Measurements from ENCODE around the gene PRRC2A.
A peak's percentile ranks its signal among the peaks of the same experiment; 100 is the strongest.

Gene PRRC2A

DNA sequence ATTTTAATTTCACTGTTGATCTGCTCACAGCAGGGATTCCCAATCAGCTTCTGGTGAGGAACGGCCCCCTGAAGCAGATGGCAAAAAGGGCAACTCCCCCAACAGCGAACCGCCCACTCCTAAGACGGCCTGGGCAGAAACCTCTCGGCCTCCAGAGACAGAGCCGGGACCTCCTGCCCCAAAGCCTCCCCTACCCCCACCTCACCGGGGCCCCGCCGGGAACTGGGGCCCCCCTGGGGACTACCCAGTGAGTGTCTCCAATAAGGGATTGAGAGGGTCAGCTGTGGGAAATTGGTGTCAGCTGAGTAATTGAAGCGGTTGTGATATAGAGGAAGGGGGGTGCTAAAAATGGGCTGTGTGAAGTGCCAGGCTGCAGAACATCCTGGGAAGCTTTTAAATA is 6.4 kb downstream of the PRRC2A start:
- FAIRE-seq, result no peak

- no peak for FAIRE-seq
These were observed 7.3 kb downstream of the PRRC2A start for GRCh38 chr6:31627690-31628287.

- no peak for FAIRE-seq
These were observed 8.5 kb downstream of the PRRC2A start for GRCh38 chr6:31629014-31629413.

- no peak for FAIRE-seq
These were observed 9.8 kb downstream of the PRRC2A start for GRCh38 chr6:31630177-31630934.

GRCh38 chr6:31631209-31631608 is 10.7 kb downstream of the PRRC2A start:
- no peak for FAIRE-seq

GRCh38 chr6:31631681-31632278 is 11.3 kb downstream of the PRRC2A start:
- FAIRE-seq, result no peak

DNA sequence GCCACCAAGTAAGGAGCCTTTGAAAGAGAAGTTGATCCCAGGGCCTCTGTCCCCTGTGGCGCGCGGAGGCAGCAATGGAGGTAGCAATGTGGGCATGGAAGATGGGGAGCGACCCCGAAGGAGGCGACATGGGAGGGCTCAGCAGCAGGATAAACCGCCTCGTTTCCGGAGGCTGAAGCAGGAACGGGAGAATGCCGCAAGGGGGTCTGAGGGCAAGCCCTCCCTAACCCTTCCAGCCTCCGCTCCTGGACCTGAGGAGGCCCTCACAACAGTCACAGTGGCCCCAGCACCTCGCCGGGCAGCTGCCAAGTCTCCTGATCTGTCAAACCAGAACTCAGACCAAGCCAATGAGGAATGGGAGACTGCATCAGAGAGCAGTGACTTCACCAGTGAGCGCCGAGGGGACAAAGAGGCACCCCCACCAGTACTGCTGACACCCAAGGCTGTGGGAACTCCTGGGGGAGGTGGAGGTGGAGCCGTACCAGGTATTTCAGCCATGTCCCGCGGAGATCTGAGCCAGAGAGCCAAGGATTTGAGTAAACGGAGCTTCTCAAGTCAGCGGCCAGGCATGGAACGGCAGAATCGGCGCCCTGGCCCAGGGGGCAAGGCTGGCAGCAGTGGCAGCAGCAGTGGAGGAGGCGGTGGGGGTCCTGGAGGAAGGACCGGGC is 11.9 kb downstream of the PRRC2A start:
- no peak for FAIRE-seq

DNA sequence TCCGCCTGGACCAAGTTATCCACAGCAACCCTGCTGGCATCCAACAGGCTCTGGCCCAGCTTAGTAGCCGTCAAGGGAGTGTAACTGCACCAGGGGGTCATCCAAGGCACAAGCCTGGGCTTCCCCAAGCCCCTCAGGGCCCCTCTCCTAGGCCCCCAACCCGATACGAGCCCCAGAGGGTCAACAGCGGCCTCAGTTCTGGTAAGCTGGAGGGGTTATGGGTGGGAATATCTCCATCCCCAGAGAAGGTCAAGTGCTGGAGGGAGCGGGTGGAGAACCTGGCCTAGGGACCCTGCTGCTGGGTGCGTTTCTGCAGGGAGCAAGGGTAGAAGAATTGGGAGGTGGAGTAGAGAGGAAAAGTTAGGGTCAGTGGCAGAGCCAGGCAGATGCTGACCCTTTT is 12.9 kb downstream of the PRRC2A start:
- FAIRE-seq, result no peak

- no peak for FAIRE-seq
These were observed 13.6 kb downstream of the PRRC2A start for GRCh38 chr6:31634131-31634530.

DNA sequence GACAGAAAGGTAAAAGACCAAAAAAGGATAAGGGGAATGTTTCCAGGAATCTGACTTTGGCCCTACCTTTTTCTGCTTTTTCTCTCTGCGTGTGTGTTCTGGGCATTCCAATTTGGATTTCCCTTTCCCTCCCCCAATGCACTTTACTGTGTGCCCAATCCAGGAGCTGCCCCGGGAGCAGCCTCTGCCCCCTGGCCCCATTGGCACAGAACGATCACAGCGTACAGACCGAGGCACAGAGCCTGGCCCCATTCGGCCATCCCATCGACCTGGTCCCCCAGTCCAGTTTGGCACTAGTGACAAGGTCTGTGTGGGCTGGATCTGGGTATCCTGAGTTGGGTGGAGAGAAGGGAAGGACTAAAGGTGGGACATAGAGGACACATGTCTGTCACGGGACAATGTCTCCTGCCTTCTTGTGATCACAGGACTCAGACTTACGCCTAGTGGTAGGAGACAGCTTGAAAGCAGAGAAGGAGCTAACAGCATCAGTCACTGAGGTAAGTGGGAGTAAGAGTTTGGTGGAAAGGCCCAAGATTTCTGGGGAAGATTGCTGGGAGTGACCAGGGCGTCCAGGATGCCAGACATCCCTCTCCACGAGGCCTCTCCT is 14.6 kb downstream of the PRRC2A start:
- FAIRE-seq, result no peak

DNA sequence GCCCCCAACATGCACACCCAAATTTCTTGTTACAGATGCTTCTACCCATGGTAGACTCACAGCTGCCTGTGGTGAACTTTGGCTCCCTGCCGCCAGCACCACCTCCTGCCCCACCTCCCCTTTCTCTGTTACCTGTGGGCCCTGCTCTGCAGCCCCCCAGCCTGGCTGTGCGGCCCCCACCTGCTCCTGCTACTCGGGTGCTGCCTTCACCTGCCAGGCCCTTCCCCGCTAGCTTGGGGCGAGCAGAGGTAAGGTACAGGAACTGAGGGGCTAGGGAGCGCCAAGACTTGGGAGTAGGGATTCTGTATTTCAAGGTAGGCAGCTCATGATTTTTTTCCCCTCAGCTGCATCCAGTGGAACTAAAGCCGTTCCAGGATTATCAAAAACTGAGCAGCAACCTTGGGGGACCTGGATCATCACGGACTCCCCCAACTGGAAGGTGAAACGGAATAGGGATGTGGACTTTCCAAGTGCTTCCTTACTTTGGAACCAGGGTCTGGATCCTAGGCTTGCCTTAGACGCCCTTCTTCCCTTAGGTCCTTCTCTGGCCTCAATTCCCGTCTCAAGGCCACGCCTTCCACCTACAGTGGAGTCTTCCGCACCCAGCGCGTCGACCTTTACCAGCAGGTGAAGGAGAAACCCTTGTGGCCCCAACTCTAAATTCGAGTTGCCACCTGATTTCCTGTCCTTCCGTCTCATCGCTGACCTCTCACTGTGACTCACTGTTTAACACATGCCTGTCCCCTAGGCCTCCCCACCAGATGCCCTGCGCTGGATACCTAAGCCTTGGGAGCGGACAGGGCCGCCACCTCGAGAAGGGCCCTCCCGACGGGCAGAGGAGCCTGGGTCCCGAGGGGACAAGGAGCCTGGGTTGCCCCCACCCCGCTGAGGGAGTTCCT is 16.4 kb downstream of the PRRC2A start:
- FAIRE-seq, result no peak

DNA sequence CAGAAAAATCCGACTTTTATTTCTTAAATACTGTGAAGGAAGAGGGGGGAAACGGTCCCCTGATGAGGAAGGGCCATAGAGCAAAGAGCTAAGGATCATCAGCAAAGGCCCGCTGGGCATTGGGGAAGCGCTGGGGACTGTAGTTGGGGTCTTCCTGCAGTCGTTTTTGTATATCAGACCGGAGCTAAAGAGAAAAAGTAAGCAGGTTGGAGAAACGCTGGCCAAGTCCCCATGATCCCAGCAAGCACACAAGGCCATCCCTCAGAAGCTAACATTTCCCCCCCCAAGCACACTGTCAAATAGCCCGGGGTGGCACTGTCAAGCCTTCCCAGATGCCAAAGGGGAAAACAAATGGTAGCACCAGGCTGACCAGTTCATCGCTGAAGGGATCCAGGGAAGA is 18.5 kb downstream of the PRRC2A start:
- no peak for FAIRE-seq

DNA sequence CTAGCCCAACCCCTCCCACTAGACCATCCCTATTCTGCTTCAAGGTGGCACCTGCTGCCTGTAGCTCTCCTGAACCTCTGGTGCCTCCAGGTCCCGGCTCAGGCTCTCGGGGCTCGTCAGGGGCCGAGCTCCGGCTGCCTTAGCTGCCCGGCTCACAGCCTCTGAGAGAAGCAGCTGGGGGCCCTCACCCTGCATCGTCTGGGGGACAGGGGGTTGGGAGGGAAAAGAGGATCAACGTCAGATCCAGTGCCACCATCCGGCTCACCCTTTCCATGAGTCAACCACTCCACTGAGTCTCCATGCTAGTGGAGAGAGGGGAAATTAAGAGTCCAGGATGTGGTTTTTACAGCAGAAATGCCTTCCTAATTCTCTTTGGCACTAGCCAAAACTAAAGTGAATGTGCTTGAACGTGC is 18.9 kb downstream of the PRRC2A start:
- FAIRE-seq, result no peak

GRCh38 chr6:31640612-31641011 is 20.1 kb downstream of the PRRC2A start:
- FAIRE-seq, result no peak

DNA sequence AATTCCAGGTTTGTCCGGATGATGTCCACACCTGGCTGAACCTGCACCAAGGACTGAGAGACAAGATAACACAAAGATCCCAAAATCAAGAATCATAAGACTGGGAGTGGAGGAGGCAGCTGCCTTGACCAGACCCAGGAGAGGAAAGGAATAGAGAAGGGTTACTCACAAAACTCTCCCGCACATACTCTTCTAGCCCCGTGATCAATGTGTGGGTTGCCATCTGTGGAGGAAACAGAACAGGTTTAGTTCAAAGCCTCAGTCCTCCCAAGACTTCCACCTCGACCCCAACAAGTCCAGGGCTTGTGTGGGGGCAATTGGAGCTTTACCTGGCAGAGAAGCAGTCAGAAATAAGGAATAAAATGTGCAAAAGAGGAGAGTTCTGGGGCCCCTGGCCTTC is 20.9 kb downstream of the PRRC2A start:
- FAIRE-seq, result no peak

GRCh38 chr6:31642798-31643570 is 22.5 kb downstream of the PRRC2A start:
- FAIRE-seq, result no peak

DNA sequence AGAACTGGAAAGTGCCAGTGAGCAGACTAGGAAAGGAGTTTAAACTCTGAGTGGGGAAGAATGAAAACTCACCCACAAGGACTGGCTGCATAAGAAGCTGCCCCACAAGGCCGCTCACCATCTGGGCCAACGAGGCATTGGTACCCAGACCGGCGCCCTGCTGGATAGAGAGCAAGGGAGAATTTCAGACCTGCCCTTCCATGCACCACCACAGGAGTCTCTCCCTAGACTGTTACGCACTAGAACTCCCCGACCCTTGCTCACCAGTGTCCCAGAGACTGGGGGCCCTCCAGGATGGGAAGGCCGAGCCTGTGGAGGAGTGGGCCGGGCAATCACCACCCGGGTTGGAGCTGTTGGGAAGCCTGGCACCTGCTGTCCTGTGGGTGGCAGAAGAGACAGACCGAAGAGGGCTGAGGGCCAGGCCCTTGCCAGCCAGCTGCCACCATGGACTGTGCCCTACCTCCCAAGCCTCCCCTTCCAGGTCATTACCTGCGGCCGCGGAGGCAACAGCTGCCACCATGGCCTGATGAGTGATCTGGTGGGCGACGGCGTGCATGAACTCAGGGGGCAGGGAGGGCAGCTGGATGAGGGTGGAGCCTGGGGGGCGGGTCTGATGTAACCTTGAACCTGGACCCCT is 23.4 kb downstream of the PRRC2A start:
- FAIRE-seq, result no peak

DNA sequence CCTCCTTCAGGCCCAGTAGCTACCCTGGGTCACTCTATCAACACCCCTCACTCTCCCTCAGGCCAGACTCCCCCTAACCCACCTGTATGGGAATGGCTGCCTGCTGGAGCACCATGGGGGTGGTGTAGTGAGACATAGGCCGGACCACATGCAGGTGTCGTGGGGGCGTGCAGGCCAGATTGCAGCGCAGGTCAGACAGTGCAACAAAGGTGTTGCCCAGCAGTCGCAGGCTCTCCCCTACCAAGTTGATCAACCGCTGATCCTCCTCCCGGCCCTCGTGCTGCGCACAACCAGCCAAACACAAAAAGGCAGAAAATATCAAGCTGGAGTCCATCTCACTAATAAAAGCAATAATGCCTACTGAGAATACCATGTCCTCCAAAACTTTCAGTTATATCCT is 24.8 kb downstream of the PRRC2A start:
- no peak for FAIRE-seq

DNA sequence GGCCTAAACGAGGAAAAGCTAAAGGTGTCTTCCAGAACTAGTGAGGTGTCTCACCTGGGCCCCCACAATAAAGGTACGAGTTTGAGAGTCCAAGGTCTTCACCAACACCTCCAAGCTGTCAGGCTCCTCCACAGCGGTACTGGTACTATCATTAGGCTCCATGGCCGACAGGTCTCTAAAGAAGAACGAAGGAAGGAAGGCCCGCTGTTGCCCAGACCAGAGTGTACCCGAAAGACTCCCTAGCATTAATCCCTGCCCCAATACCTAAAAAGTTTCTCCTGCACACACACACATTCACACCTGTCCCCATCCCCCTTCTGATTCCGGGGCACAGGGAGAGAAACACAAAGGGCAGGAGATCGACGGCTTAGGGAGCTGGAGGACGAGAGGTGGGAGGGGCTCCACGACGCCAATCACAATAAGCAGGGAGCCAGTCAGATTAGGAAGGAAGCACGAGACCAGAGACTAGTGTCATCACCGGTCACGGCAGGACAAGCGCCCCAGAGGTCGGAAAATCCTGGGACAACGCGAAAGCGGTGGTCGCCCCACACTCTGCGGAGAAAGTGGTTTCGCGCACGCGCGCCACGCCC is 31.2 kb downstream of the PRRC2A start:
- FAIRE-seq, result no peak

DNA sequence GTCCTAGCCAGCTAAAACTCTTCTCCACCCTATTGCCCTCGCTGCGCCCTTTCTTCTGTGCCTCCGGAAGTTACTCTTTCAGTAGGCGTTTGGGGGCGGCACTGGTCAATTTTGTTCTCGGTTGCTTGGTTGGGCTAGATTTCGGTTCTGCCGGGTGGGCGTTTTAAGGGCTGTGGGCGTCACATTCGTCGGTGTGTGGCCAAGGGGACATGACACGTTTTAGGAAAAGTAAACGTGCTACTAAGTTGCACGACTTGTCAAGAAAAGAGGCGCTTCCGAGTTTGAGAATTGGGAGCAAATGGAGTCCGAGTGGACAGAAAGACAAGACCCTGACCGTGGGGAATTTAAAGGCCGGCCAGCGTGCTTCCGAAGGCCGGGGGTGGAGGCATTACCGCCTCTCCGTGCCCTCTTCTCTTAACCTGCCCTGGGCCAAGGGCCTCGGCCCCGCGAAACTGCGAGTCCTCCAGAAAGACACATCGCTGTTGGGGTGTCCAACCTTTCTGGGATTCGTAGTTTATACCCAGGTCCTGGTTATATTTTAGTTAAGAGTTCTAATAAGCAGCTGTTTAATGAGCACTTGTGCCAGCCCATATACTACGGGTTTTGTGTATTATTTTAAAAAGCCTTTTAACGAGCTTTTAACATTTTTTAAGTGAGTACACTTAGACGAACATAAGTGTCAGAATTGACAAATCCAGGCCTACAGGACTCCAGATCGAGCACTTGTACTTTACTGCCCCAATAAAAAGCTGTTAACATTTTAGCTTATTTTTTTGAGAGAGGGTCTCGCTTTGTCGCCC is 32.6 kb downstream of the PRRC2A start:
- FAIRE-seq, result peak; percentile 91
